Progenitor cell of endocrine pancreas (in vitro differentiated cells): ENCODE data around the gene CD300LB. TPM values are rescaled to one million over a fixed set of nuclear protein-coding genes. Genes with fewer than 3 reads are reported as not detected.

Experiments used
- DNase-seq: peaks from one replicate; pipeline ENCODE4 v3.0.0; 2021; ENCODE audit warnings: low spot score; ENCODE audit not compliant: unreplicated experiment
- H3K27ac Mint-ChIP-seq: 2 replicates; pipeline ENCODE4 v1.8.0; 2021; ENCODE audit warnings: mild to moderate bottlenecking, moderate library complexity, mixed read lengths
- H3K27me3 Mint-ChIP-seq: 2 replicates; pipeline ENCODE4 v1.8.0; 2021; ENCODE audit warnings: mixed read lengths
- H3K36me3 Mint-ChIP-seq: 2 replicates; pipeline ENCODE4 v1.8.0; 2022; ENCODE audit warnings: mixed read lengths; ENCODE audit not compliant: insufficient read depth
- H3K4me1 Mint-ChIP-seq: 2 replicates; pipeline ENCODE4 v1.8.0; 2021; ENCODE audit warnings: low read depth, mixed read lengths
- H3K4me3 Mint-ChIP-seq: 2 replicates; pipeline ENCODE4 v1.8.0; 2021; ENCODE audit warnings: low read depth, mild to moderate bottlenecking, moderate library complexity, mixed read lengths
- H3K9me3 Mint-ChIP-seq: 2 replicates; pipeline ENCODE4 v1.8.0; 2021; ENCODE audit warnings: low read depth, mixed read lengths
- total RNA-seq: library from RNA; stranded (reverse); gene quantifications from 2 replicates; pipeline ENCODE4 v1.2.1, GENCODE V29; 2021
- TF ChIP-seq, protein P1 (sequence below): fragments of 200-600 bp; sonication (generic); IDR thresholded peaks from one replicate; pipeline ENCODE4 v1.5.0; 2021; ENCODE audit warnings: antibody characterized with exemption, mild to moderate bottlenecking; ENCODE audit not compliant: unreplicated experiment

The CD300LB gene
- total RNA-seq, 1 donor from 2014 or later = not detected

DNA sequence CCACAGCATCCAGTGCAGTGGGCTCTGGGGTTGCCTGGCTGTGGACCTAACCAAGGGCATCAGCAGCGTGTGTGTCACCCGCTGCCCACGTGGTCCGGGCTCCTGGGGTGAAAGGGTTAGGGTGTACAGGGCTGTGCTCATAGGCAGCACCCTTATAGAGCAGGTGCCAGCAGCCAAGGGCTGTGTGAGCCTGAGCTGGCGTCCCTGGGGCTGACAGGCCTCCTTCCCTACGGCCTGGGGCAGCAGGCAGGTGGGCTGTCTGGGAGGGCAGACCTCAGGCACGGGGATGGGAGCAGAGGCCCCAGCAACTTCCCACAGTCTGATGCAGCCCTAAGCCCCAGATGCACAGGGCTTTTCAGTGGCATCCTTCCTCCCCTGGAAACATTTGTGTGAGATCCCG is 51.0 kb downstream of the CD300LB start:
- no peak overlapping the region for H3K4me3 Mint-ChIP-seq
- H3K27ac Mint-ChIP-seq = no peak overlapping the region
- peaks cover 4% of the 10 kb centered on the region for H3K9me3 Mint-ChIP-seq
- H3K36me3 Mint-ChIP-seq = peaks cover 4% of the 10 kb centered on the region
- DNase-seq = no peak
- TF ChIP-seq, protein P1, sequence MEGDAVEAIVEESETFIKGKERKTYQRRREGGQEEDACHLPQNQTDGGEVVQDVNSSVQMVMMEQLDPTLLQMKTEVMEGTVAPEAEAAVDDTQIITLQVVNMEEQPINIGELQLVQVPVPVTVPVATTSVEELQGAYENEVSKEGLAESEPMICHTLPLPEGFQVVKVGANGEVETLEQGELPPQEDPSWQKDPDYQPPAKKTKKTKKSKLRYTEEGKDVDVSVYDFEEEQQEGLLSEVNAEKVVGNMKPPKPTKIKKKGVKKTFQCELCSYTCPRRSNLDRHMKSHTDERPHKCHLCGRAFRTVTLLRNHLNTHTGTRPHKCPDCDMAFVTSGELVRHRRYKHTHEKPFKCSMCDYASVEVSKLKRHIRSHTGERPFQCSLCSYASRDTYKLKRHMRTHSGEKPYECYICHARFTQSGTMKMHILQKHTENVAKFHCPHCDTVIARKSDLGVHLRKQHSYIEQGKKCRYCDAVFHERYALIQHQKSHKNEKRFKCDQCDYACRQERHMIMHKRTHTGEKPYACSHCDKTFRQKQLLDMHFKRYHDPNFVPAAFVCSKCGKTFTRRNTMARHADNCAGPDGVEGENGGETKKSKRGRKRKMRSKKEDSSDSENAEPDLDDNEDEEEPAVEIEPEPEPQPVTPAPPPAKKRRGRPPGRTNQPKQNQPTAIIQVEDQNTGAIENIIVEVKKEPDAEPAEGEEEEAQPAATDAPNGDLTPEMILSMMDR = no peak
- no peaks in the 10 kb centered on the region for H3K4me1 Mint-ChIP-seq
- peaks cover 12% of the 10 kb centered on the region for H3K27me3 Mint-ChIP-seq

DNA sequence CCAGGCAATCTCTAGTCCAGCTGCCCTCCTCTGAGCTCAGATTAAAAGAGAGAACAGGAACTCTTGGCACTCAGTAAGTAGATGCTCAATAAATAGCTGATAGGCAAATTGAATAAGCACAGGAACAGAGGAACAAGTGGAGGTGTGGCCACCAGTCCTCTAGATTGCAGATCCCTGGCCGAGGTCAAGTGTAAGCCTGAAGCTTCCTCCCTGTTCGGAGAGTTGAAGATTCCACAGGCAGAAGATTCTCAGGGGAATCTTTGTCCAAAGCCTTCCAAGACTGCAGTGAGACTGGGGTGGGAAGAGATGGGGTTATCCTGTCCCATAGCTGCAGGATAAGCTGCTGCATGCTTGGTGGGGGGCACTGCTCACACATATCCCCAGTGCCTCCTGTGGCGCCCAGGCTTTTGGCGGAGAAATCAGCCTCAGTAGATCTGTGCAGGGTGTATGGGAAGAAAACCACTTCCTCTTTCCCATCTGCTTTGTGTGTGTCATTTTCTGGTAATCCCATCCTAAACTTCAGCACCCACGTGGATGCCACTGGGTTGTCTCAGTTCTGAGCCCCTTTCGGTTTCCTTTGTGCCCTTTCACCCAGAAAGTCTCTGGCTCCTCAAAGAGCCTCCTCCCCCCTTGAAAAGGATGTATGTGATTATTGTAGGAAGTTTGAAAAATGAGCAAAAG is 52.7 kb downstream of the CD300LB start:
- Mint-ChIP-seq H3K4me1 (peaks cover 2% of the 10 kb centered on the region), H3K4me3 (no peak overlapping the region), H3K9me3 (peaks cover 5% of the 10 kb centered on the region), H3K36me3 (peaks cover 10% of the 10 kb centered on the region), H3K27me3 (peaks cover 12% of the 10 kb centered on the region), H3K27ac (no peak overlapping the region)
- TF ChIP-seq, protein P1 = no peak
- DNase-seq = no peak

DNA sequence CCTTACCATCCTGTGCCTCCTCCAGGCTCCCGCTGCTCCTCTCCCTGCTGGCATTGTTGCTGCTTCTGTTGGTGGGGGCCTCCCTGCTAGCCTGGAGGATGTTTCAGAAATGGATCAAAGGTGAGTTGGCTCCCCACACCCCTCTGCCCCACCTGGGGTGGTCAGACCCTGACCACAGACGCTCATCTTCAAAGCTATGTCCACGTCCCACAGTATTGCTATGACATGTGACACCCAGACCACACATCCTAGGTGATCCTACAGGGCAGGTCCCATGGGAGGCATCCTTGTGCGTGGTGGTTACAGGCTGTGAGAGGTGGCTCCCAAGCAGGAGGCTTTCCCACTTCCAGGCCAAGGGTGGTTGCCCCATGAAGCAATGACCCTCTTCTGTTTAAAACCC is 53.9 kb downstream of the CD300LB start:
- Mint-ChIP-seq H3K27ac (no peak overlapping the region), H3K9me3 (peaks cover 5% of the 10 kb centered on the region), H3K4me1 (peaks cover 2% of the 10 kb centered on the region), H3K36me3 (peaks cover 10% of the 10 kb centered on the region), H3K27me3 (peaks cover 5% of the 10 kb centered on the region), H3K4me3 (no peak overlapping the region)
- TF ChIP-seq, protein P1 = no peak
- no peak for DNase-seq

DNA sequence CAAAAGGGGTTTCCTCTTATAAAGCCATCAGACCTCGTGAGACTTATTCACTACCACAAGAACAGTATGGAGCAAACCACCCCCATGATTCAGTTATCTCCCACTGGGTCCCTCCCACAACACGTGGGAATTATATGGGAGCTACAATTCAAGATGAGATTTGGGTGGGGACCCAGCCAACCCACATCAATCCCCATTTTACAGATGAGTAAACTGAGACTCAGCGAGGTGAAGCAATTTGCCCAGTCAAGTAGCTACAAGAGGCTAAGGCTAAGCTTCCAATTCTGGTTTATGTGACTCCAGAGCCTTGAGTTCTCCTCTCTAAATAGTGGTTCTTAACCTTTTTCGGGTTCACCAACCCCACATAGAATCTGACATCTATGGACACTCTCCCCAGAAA is 56.1 kb downstream of the CD300LB start:
- TF ChIP-seq, protein P1 = no peak
- Mint-ChIP-seq H3K36me3 (peaks cover 10% of the 10 kb centered on the region), H3K9me3 (peaks cover 5% of the 10 kb centered on the region), H3K27me3 (no peaks in the 10 kb centered on the region), H3K27ac (no peak overlapping the region), H3K4me1 (peaks cover 4% of the 10 kb centered on the region), H3K4me3 (no peak overlapping the region)
- DNase-seq = no peak

DNA sequence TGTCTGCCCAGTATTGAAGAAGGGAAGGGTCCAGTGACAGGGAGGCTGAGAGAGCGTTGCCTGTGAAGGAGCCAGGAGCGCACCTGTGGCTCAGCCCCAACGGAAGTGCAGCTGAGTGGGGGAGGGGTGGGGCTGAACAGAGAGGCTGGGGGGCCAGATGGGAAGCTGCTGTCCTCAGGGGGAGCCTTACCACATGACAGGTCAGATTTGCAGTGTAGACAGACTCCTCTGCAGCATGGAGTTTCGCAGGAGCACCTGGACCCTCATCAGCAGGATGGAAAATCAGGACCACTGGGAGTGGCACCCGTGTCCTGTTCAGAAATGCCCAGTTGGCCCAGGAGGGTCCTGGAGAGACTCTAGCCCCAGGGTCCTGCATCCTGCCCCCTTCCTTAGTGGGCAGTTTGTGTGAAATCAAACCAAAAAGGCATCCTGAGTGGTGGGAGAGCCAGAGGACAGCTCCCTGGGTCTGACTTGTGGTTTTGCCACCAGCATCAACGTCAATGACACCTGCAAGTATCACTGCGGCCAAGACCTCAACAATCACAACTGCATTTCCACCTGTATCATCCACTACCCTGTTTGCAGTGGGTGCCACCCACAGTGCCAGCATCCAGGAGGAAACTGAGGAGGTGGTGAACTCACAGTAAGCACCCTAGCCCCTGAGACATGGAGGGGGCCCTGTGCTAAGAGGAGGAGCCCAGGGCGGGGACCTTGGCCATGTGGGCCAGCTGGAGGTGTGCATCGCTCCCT is 57.1 kb downstream of the CD300LB start:
- no peak overlapping the region for H3K4me3 Mint-ChIP-seq
- peaks cover 10% of the 10 kb centered on the region for H3K36me3 Mint-ChIP-seq
- DNase-seq = no peak
- TF ChIP-seq, protein P1 = no peak
- no peak overlapping the region for H3K27ac Mint-ChIP-seq
- H3K27me3 Mint-ChIP-seq = no peaks in the 10 kb centered on the region
- peaks cover 5% of the 10 kb centered on the region for H3K9me3 Mint-ChIP-seq
- H3K4me1 Mint-ChIP-seq = peaks cover 9% of the 10 kb centered on the region
